ENCODE results near the gene CATSPER3. TPM values are rescaled to one million over a fixed set of nuclear protein-coding genes. Genes with fewer than 3 reads are reported as not detected.

The CATSPER3 gene
- polyA plus RNA-seq, 1 donor from 2014 or later = 0.17 TPM

DNA sequence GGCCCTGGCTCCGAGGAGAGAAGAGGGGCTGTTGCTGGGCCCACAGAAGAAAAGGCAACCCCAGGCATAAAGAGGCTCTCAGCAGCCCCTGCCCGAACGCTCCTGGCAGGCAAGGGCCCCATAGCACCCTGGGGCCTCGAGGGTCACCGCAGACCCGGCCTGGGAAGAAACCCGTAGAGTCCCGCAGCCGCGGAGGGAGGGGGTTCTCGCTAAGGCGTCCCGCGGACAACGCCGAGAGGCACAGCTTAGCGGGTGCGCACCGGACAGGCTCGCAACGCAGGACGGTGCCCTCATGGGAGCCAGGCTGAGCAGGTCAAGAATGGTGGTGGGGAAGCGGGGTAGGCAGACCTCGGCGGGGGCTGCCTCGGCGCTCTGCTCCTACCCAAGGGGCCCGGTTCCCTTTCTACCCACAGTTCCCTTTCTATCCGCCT lies 59.6 kb downstream of the CATSPER3 start:
- Histone ChIP-seq H3K4me2 (ENCODE audit: low read length) (no peak overlapping the region), H2AFZ (ENCODE audit: low read depth, low read length) (no peak overlapping the region), H3K9ac (ENCODE audit: low read length) (no peak overlapping the region), H3K79me2 (replicated peaks; ENCODE audit: insufficient read depth, low read length) (no peaks in the 10 kb centered on the region), H3K27ac (ENCODE audit: low read length) (no peak overlapping the region), H3F3A (ENCODE audit: insufficient read depth, low read length, poor library complexity, severe bottlenecking) (no peaks in the 10 kb centered on the region), H3K36me3 (ENCODE audit: insufficient read depth, low read length) (no peaks in the 10 kb centered on the region), H3K27me3 (ENCODE audit: insufficient read depth, low read depth, low read length) (peaks cover 74% of the 10 kb centered on the region), H3K4me3 (ENCODE audit: low read length) (no peak overlapping the region), H3K9me2 (ENCODE audit: insufficient read depth, low read length) (no peaks in the 10 kb centered on the region), H4K20me1 (ENCODE audit: insufficient read depth) (no peaks in the 10 kb centered on the region), H3K9me3 (ENCODE audit: low read length) (no peaks in the 10 kb centered on the region)
- TF ChIP-seq, protein P1, sequence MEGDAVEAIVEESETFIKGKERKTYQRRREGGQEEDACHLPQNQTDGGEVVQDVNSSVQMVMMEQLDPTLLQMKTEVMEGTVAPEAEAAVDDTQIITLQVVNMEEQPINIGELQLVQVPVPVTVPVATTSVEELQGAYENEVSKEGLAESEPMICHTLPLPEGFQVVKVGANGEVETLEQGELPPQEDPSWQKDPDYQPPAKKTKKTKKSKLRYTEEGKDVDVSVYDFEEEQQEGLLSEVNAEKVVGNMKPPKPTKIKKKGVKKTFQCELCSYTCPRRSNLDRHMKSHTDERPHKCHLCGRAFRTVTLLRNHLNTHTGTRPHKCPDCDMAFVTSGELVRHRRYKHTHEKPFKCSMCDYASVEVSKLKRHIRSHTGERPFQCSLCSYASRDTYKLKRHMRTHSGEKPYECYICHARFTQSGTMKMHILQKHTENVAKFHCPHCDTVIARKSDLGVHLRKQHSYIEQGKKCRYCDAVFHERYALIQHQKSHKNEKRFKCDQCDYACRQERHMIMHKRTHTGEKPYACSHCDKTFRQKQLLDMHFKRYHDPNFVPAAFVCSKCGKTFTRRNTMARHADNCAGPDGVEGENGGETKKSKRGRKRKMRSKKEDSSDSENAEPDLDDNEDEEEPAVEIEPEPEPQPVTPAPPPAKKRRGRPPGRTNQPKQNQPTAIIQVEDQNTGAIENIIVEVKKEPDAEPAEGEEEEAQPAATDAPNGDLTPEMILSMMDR (IDR thresholded peaks at IDR 0.05; ENCODE audit: poor library complexity, severe bottlenecking) = no peak
- TF ChIP-seq, protein P2, sequence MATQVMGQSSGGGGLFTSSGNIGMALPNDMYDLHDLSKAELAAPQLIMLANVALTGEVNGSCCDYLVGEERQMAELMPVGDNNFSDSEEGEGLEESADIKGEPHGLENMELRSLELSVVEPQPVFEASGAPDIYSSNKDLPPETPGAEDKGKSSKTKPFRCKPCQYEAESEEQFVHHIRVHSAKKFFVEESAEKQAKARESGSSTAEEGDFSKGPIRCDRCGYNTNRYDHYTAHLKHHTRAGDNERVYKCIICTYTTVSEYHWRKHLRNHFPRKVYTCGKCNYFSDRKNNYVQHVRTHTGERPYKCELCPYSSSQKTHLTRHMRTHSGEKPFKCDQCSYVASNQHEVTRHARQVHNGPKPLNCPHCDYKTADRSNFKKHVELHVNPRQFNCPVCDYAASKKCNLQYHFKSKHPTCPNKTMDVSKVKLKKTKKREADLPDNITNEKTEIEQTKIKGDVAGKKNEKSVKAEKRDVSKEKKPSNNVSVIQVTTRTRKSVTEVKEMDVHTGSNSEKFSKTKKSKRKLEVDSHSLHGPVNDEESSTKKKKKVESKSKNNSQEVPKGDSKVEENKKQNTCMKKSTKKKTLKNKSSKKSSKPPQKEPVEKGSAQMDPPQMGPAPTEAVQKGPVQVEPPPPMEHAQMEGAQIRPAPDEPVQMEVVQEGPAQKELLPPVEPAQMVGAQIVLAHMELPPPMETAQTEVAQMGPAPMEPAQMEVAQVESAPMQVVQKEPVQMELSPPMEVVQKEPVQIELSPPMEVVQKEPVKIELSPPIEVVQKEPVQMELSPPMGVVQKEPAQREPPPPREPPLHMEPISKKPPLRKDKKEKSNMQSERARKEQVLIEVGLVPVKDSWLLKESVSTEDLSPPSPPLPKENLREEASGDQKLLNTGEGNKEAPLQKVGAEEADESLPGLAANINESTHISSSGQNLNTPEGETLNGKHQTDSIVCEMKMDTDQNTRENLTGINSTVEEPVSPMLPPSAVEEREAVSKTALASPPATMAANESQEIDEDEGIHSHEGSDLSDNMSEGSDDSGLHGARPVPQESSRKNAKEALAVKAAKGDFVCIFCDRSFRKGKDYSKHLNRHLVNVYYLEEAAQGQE (IDR thresholded peaks at IDR 0.05; ENCODE audit: borderline replicate concordance) = no peak
- TF ChIP-seq POLR2AphosphoS5 (IDR thresholded peaks at IDR 0.05) = no peak
- TF ChIP-seq TAF1 (IDR thresholded peaks at IDR 0.05; ENCODE audit: low read depth) = no peak
- TF ChIP-seq MXI1 (conservative IDR thresholded peaks at IDR 0.05; ENCODE audit: poor library complexity, severe bottlenecking) = no peak
- TF ChIP-seq SMC3 (conservative IDR thresholded peaks at IDR 0.05; ENCODE audit: poor library complexity) = no peak
- no peak for TF ChIP-seq EP300 (conservative IDR thresholded peaks at IDR 0.05; ENCODE audit: poor library complexity, severe bottlenecking)
- no peak for TF ChIP-seq EZH2 (IDR thresholded peaks at IDR 0.05; ENCODE audit: borderline replicate concordance, insufficient read depth, low read length, poor library complexity, severe bottlenecking)
- TF ChIP-seq RAD21 (conservative IDR thresholded peaks at IDR 0.05) = no peak

DNA sequence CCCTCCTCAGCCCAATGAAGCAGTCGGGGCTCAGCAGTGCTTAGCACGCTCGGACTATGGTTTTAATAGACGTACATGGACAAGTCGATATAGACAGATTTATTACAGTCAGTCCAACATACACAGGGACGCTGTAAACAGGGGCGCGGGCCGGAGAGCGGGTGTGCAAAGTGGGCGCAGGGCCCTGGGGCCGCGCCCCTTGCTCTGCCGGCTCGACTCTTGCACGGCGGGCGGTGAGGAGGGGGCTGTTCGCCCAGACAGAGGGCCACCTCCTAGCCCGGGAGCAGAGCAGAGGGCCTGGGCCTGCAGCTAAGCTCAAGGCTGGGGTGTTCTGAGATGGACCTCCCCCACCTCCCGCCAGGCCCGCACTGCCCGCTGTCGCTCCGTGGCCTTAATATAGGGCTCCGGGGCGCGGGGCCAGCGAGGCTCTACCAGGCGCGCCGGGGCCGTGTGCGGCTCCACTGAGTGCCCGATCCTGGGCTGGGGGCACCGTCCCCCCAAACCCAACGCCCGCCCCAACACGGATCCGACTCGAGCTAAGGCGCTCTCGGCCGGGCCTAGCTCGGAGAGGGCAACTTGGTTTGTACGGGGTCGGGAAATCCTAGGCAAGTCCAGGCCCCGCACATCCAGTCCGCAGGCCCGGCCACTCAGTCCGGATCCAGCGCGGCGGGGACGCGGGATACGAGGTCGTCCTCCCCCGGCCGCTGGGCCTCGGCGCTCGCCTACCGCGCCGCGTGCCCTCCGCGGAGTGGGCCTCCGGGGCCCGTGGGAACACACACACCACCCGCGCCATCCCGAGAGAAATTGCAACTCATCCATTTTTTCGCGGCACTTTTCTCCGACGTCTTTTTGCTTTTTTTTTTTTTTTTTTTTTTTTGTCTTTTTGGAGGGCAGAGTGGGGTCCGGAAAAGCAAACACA lies 60.2 kb downstream of the CATSPER3 start:
- no peaks in the 10 kb centered on the region for H3K36me3 ChIP-seq (ENCODE audit: insufficient read depth, low read length)
- no peaks in the 10 kb centered on the region for H3K79me2 ChIP-seq (replicated peaks; ENCODE audit: insufficient read depth, low read length)
- peak; percentile 96 for TF ChIP-seq EZH2 (IDR thresholded peaks at IDR 0.05; ENCODE audit: borderline replicate concordance, insufficient read depth, low read length, poor library complexity, severe bottlenecking)
- TF ChIP-seq, protein P2 (IDR thresholded peaks at IDR 0.05; ENCODE audit: borderline replicate concordance) = no peak
- TF ChIP-seq RAD21 (conservative IDR thresholded peaks at IDR 0.05) = no peak
- TF ChIP-seq SMC3 (conservative IDR thresholded peaks at IDR 0.05; ENCODE audit: poor library complexity) = no peak
- peaks cover 80% of the 10 kb centered on the region for H3K27me3 ChIP-seq (ENCODE audit: insufficient read depth, low read depth, low read length)
- H3K9me2 ChIP-seq (ENCODE audit: insufficient read depth, low read length) = no peaks in the 10 kb centered on the region
- H3K4me3 ChIP-seq (ENCODE audit: low read length) = no peak overlapping the region
- no peaks in the 10 kb centered on the region for H4K20me1 ChIP-seq (ENCODE audit: insufficient read depth)
- H3K9me3 ChIP-seq (ENCODE audit: low read length) = no peaks in the 10 kb centered on the region
- no peak overlapping the region for H3K9ac ChIP-seq (ENCODE audit: low read length)
- H2AFZ ChIP-seq (ENCODE audit: low read depth, low read length) = no peak overlapping the region
- H3K4me2 ChIP-seq (ENCODE audit: low read length) = no peak overlapping the region
- no peaks in the 10 kb centered on the region for H3F3A ChIP-seq (ENCODE audit: insufficient read depth, low read length, poor library complexity, severe bottlenecking)
- H3K27ac ChIP-seq (ENCODE audit: low read length) = no peak overlapping the region

Measured in neural cell (in vitro differentiated cells).